AG09319 (cell line): ENCODE data around the gene NOP14.
"Not testable (repeated sequence)": the region's sequence is repeated elsewhere in the genome, so short reads cannot be mapped to it uniquely, and the experiment has no call there.

ENCODE experiments used
- DNase-seq: peaks from one replicate; pipeline ENCODE4 v3.0.0-alpha.2; 2010; ENCODE audit warnings: low read depth; ENCODE audit errors: extremely low read depth
- CTCF ChIP-seq: IDR thresholded peaks from 2 replicates; pipeline ENCODE4 v1.5.1; 2011; ENCODE audit warnings: low read depth, mild to moderate bottlenecking, inconsistent platforms, low read length, moderate library complexity

Gene NOP14

GRCh38 chr4:2995546-2996265 is 32.5 kb upstream of the NOP14 start:
- no peak for DNase-seq
- no peak for TF ChIP-seq CTCF

GRCh38 chr4:2994917-2995316 is 31.7 kb upstream of the NOP14 start:
- TF ChIP-seq CTCF: no peak
- DNase-seq: no peak

- no peak for TF ChIP-seq CTCF
Measured at GRCh38 chr4:2991243-2991642, 28.0 kb upstream of the NOP14 start.

GRCh38 chr4:2983715-2984114 is 20.5 kb upstream of the NOP14 start:
- not testable (repeated sequence) for DNase-seq

More at GRCh38 chr4:2991243-2991642, 28.0 kb upstream of the NOP14 start:
- DNase-seq: no peak

- no peak for DNase-seq
- TF ChIP-seq CTCF: no peak
Measured at GRCh38 chr4:2982012-2982411, 18.8 kb upstream of the NOP14 start.

GRCh38 chr4:2981256-2981819 is 18.1 kb upstream of the NOP14 start:
- DNase-seq: no peak
- no peak for TF ChIP-seq CTCF

- TF ChIP-seq CTCF: no peak
- DNase-seq: no peak
Measured at GRCh38 chr4:2977211-2978088, 14.2 kb upstream of the NOP14 start.
